Type B pancreatic cell (in vitro differentiated cells): Measurements from ENCODE around the gene MAPKBP1. TPM values are rescaled to one million over a fixed set of nuclear protein-coding genes. Genes with fewer than 3 reads are reported as not detected.

Source experiments
- DNase-seq: peaks from one replicate; pipeline ENCODE4 v3.0.0; 2021; ENCODE audit warnings: mixed read lengths; ENCODE audit not compliant: unreplicated experiment; ENCODE audit errors: extremely low spot score
- H3K27ac Mint-ChIP-seq: 2 replicates; pipeline ENCODE4 v1.8.0; 2021; ENCODE audit warnings: mild to moderate bottlenecking, mixed read lengths
- H3K27me3 Mint-ChIP-seq: 2 replicates; pipeline ENCODE4 v1.8.0; 2021; ENCODE audit warnings: mixed read lengths
- H3K36me3 Mint-ChIP-seq: 2 replicates; pipeline ENCODE4 v1.8.0; 2021; ENCODE audit warnings: mixed read lengths
- H3K4me1 Mint-ChIP-seq: one replicate; pipeline ENCODE4 v1.8.0; 2021; ENCODE audit warnings: mixed read lengths; ENCODE audit not compliant: unreplicated experiment
- H3K4me3 Mint-ChIP-seq: 2 replicates; pipeline ENCODE4 v1.8.0; 2021; ENCODE audit warnings: mild to moderate bottlenecking, mixed read lengths
- H3K9me3 Mint-ChIP-seq: 2 replicates; pipeline ENCODE4 v1.8.0; 2021; ENCODE audit warnings: mixed read lengths
- total RNA-seq: library from RNA; stranded (reverse); gene quantifications from 2 replicates; pipeline ENCODE4 v1.2.1, GENCODE V29; 2021; ENCODE audit warnings: low replicate concordance
- TF ChIP-seq, protein P1 (sequence below): fragments of 200-600 bp; sonication (generic); conservative IDR thresholded peaks from 2 replicates; pipeline ENCODE4 v1.5.0; 2021; ENCODE audit warnings: antibody characterized with exemption, mild to moderate bottlenecking

MAPKBP1 gene
- total RNA-seq, 1 donor from 2014 or later: 34.8 TPM

DNA sequence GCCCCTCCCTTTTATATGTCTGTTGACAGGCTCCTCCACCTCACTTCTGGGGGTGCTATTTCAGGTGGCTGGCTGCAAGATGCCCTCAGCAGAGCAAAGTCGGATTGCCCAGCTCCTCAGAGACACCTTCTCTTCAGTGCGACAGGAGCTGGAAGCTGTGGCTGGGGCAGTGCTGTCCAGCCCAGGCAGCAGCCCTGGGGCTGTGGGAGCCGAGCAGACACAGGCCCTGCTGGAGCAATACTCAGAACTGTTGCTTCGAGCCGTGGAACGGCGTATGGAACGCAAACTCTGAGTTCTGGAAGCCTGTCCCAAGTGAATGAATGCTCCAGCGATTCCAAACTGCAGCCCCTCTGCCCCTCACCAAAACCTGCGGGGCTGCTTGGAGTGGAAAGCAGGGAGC is 50.9 kb downstream of the MAPKBP1 start:
- DNase-seq: no peak
- TF ChIP-seq, protein P1, sequence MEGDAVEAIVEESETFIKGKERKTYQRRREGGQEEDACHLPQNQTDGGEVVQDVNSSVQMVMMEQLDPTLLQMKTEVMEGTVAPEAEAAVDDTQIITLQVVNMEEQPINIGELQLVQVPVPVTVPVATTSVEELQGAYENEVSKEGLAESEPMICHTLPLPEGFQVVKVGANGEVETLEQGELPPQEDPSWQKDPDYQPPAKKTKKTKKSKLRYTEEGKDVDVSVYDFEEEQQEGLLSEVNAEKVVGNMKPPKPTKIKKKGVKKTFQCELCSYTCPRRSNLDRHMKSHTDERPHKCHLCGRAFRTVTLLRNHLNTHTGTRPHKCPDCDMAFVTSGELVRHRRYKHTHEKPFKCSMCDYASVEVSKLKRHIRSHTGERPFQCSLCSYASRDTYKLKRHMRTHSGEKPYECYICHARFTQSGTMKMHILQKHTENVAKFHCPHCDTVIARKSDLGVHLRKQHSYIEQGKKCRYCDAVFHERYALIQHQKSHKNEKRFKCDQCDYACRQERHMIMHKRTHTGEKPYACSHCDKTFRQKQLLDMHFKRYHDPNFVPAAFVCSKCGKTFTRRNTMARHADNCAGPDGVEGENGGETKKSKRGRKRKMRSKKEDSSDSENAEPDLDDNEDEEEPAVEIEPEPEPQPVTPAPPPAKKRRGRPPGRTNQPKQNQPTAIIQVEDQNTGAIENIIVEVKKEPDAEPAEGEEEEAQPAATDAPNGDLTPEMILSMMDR: no peak
- Mint-ChIP-seq H3K4me1 (peaks cover 6% of the 10 kb centered on the region), H3K4me3 (no peak overlapping the region), H3K36me3 (no peaks in the 10 kb centered on the region), H3K27ac (no peak overlapping the region), H3K9me3 (no peaks in the 10 kb centered on the region), H3K27me3 (no peaks in the 10 kb centered on the region)

DNA sequence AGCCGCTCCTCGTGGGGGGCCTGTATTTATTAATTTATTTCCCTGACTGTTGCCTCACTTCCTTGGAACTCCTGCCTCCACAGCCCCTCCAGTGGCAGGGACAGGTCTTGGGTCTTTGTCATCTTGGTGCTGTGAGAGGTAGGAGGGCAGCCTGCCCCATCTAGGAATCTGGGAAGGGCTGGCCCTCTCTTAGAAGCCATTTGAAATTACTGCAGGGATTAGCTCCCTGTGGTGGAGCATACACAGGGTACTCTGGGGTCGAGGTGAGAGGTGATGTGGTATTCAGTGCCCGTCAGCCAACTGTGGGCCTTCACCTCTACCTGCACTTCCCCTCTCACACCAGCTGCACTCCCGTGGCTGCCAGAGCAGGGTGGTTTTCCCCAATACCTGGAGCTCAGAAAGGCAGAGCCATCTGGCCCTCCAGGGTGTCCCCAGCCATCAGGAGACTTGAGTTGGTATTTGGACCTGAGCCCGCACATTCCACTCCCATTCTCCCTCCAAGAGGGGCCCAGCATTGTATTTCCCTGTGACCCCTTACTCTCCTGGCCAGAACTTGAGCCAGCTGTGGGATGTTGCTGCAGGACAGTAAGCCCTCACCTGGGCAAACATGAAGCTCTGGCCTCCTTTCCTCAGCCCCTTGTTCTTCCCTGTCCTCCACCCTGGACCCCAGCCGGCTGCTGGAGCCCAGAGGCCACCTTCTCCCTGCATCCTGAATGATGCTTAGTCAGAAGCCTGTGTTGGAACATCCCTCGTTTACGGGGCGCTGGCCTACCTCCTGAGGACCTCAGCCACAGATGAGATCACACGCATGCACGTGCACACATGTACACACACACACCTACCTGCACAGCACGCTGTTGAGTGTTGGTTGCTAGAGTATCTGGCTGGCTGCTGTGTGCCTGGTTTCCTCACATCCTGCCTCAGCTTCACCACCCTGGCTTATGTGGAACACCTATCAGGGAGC is 51.6 kb downstream of the MAPKBP1 start:
- Mint-ChIP-seq H3K27me3 (no peaks in the 10 kb centered on the region), H3K9me3 (no peaks in the 10 kb centered on the region), H3K36me3 (no peaks in the 10 kb centered on the region), H3K4me3 (peak overlapping the region; percentile 73), H3K4me1 (peaks cover 6% of the 10 kb centered on the region), H3K27ac (peak overlapping the region; percentile 33)
- TF ChIP-seq, protein P1: no peak
- DNase-seq: no peak

DNA sequence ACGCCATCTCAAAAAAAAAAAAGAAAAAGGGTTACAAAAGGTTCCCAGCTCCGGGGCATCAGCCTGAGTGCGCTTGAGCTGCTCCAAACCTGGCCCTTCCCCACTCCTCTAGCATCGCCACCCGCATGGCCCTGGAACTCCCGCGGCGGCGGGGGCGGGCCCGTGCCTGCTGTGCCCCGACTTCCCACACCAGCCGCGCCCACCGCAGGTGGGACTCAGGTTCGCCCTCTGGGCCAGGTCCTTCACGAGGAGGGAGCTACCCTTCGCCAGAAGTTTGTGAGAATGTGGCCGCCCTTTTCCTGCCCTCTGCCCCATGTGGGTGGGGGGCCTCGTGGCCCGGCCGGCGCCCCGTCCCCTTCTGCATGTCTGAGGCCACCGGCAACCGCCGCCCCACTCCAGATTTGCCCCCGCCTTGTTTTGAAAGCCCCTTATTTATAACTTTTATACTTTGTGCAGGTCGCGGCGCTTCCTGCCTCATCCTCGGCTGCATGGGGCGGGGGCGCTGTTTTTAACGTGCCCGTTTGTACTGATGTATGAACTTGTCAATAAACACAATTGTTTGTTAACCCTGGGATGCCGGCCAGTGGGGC is 53.1 kb downstream of the MAPKBP1 start:
- H3K36me3 Mint-ChIP-seq: no peaks in the 10 kb centered on the region
- H3K4me3 Mint-ChIP-seq: peak overlapping the region; percentile 91
- H3K4me1 Mint-ChIP-seq: peaks cover 6% of the 10 kb centered on the region
- TF ChIP-seq, protein P1: no peak
- no peaks in the 10 kb centered on the region for H3K9me3 Mint-ChIP-seq
- no peak for DNase-seq
- H3K27me3 Mint-ChIP-seq: no peaks in the 10 kb centered on the region
- H3K27ac Mint-ChIP-seq: peak overlapping the region; percentile 87

DNA sequence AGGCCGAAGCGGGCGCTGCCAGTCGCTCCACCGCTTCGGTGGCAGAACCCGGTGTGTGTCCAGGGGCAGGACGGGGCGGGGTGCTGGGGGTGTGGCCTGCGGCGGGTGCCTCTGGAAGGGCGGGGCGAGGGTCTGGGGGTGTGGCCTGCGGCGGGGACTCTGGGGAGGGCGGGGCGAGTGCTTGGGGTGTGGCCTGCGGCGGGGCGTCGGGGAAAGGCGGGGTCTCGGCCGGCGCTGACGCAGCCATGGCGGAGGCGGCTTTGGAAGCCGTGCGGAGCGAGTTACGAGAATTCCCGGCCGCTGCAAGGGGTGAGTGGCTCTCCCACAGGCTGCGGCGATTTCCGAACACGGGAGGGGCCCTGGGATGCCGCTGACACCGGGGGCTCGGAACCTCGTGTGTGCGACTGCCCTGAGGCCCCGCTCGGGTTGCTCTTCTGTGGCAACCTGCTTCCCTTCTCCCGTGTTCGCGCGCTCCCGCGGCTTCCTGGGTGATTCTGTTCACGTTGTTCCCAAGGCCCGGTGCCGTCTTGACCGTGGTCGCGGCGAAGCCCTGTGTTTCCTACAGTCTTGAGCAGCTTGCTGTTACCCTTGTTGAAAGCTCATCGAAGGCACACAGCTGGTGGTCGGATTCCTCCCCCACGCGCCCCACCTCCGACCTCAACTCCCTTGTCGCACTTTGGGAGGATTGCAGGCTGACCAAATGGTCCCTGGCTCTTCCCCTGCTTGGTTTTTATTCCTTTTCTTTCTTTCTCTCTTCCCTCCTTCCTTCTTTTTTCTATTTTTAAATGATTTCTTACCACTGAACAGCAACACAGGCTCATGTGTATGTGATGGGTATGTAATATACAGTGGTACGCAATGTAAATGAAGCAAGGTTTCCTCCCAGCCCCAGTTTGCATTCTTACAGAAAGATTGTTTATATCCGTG is 53.9 kb downstream of the MAPKBP1 start, which contains the start of gene JMJD7:
TSS of gene JMJD7 (plus strand) at position 213 of the 927 bp plus-strand sequence. CDS start at position 246, 33 bp downstream.
- Mint-ChIP-seq H3K9me3 (no peaks in the 10 kb centered on the region), H3K4me3 (peak within 1 kb of the TSS; percentile 91), H3K4me1 (peaks cover 13% of the 10 kb centered on the region), H3K27me3 (no peaks in the 10 kb centered on the region), H3K27ac (peak within 1 kb of the TSS; percentile 87), H3K36me3 (peaks cover 7% of the 10 kb centered on the region)
- peak; percentile 96 for DNase-seq
- TF ChIP-seq, protein P1: no peak

GRCh38 chr15:41828807-41829141 is 54.5 kb downstream of the MAPKBP1 start:
- TF ChIP-seq, protein P1: no peak
- no peaks in the 10 kb centered on the region for H3K9me3 Mint-ChIP-seq
- H3K4me3 Mint-ChIP-seq: peak overlapping the region; percentile 91
- H3K36me3 Mint-ChIP-seq: peaks cover 8% of the 10 kb centered on the region
- peak overlapping the region; percentile 87 for H3K27ac Mint-ChIP-seq
- no peak for DNase-seq
- H3K27me3 Mint-ChIP-seq: no peaks in the 10 kb centered on the region
- H3K4me1 Mint-ChIP-seq: peaks cover 17% of the 10 kb centered on the region
